Trophoblast cell (in vitro differentiated cells and primary cell): ENCODE results near the gene NINJ2.

Experiments
- DNase-seq, 2 donors: peaks; one replicate each; pipeline ENCODE4 v3.0.0-alpha.2; 2016
- H2AFZ ChIP-seq: 2 replicates; pipeline ENCODE4 v1.6.1; 2013; ENCODE audit warnings: low read length, moderate library complexity, mild to moderate bottlenecking; ENCODE audit not compliant: insufficient read depth, poor library complexity
- H2AK5ac ChIP-seq: 2 replicates; pipeline ENCODE4 v1.6.1; 2013; ENCODE audit warnings: mild to moderate bottlenecking, low read length
- H2BK120ac ChIP-seq: 2 replicates; pipeline ENCODE4 v1.6.1; 2013; ENCODE audit warnings: low read length, mild to moderate bottlenecking, moderate library complexity; ENCODE audit not compliant: insufficient read depth, poor library complexity
- H2BK12ac ChIP-seq: 2 replicates; pipeline ENCODE4 v1.6.1; 2013; ENCODE audit warnings: mild to moderate bottlenecking, low read length, moderate library complexity
- H2BK5ac ChIP-seq: 2 replicates; pipeline ENCODE4 v1.6.1; 2013; ENCODE audit warnings: low read length, low read depth, moderate library complexity, mild to moderate bottlenecking; ENCODE audit not compliant: poor library complexity
- H3K14ac ChIP-seq: 2 replicates; pipeline ENCODE4 v1.6.1; 2013; ENCODE audit warnings: mild to moderate bottlenecking, low read length
- H3K18ac ChIP-seq: 2 replicates; pipeline ENCODE4 v1.6.1; 2013; ENCODE audit warnings: mild to moderate bottlenecking, low read length
- H3K23ac ChIP-seq: 2 replicates; pipeline ENCODE4 v1.6.1; 2013; ENCODE audit warnings: low read length
- H3K27ac ChIP-seq: 2 replicates; pipeline ENCODE4 v1.5.1; 2013; ENCODE audit warnings: low read depth, mild to moderate bottlenecking, inconsistent platforms, low read length, moderate library complexity
- H3K27me3 ChIP-seq: 2 replicates; pipeline ENCODE4 v1.6.1; 2013; ENCODE audit warnings: inconsistent platforms, mild to moderate bottlenecking, low read length, moderate library complexity; ENCODE audit not compliant: insufficient read depth
- H3K36me3 ChIP-seq, 2 experiments: 1 replicate in 1 of 2; 2 replicates in 1 of 2; pipeline ENCODE4 v1.6.1; 2013; ENCODE audit warnings: low read length in 2 of 2, mild to moderate bottlenecking in 2 of 2, moderate library complexity in 1 of 2; ENCODE audit not compliant: insufficient read depth in 2 of 2, control insufficient read depth in 1 of 2
- H3K4ac ChIP-seq: 2 replicates; pipeline ENCODE4 v1.6.1; 2013; ENCODE audit warnings: low read depth, mild to moderate bottlenecking, low read length, moderate library complexity
- H3K4me1 ChIP-seq, 2 experiments: 1 replicate in 1 of 2; 2 replicates in 1 of 2; pipeline ENCODE4 v1.6.1; 2013; ENCODE audit warnings: low read length in 2 of 2, mild to moderate bottlenecking in 2 of 2, moderate library complexity in 1 of 2; ENCODE audit not compliant: insufficient read depth in 2 of 2, control insufficient read depth in 1 of 2
- H3K4me2 ChIP-seq: 2 replicates; pipeline ENCODE4 v1.6.1; 2013; ENCODE audit warnings: inconsistent platforms, mild to moderate bottlenecking, low read length, moderate library complexity
- H3K4me3 ChIP-seq: 2 replicates; pipeline ENCODE4 v1.5.1; 2013; ENCODE audit warnings: mild to moderate bottlenecking, low read depth, low read length, inconsistent platforms
- H3K79me1 ChIP-seq: one replicate; pipeline ENCODE4 v1.6.1; 2013; ENCODE audit warnings: low read length
- H3K79me2 ChIP-seq: 2 replicates; pipeline ENCODE4 v1.6.1; 2013; ENCODE audit warnings: low read length, mild to moderate bottlenecking; ENCODE audit not compliant: control insufficient read depth, insufficient read depth, poor library complexity
- H3K9ac ChIP-seq: 2 replicates; pipeline ENCODE4 v1.6.1; 2013; ENCODE audit warnings: mild to moderate bottlenecking, low read length
- H3K9me3 ChIP-seq: 2 replicates; pipeline ENCODE4 v1.6.1; 2013; ENCODE audit warnings: low read depth, mild to moderate bottlenecking, control low read depth, inconsistent platforms, low read length; ENCODE audit not compliant: insufficient read depth
- H4K12ac ChIP-seq: 2 replicates; pipeline ENCODE4 v1.6.1; 2013; ENCODE audit warnings: low read depth, mild to moderate bottlenecking, low read length, moderate library complexity
- H4K8ac ChIP-seq: 2 replicates; pipeline ENCODE4 v1.6.1; 2013; ENCODE audit warnings: low read depth, mild to moderate bottlenecking, low read length, moderate library complexity
- H4K91ac ChIP-seq: one replicate; pipeline ENCODE4 v1.6.1; 2013; ENCODE audit warnings: low read depth, mild to moderate bottlenecking, low read length, moderate library complexity
- WGBS: extraction: QIAGEN DNeasy Blood & Tissue Kit; methylation state at CpG from one replicate; pipeline ENCODE4 v1.1.7; 2013; ENCODE audit warnings: missing lambda C conversion rate; ENCODE audit not compliant: insufficient read length, insufficient coverage; ENCODE audit errors: extremely low coverage; 5-methylcytosine and 5-hydroxymethylcytosine counted together

Gene NINJ2

DNA sequence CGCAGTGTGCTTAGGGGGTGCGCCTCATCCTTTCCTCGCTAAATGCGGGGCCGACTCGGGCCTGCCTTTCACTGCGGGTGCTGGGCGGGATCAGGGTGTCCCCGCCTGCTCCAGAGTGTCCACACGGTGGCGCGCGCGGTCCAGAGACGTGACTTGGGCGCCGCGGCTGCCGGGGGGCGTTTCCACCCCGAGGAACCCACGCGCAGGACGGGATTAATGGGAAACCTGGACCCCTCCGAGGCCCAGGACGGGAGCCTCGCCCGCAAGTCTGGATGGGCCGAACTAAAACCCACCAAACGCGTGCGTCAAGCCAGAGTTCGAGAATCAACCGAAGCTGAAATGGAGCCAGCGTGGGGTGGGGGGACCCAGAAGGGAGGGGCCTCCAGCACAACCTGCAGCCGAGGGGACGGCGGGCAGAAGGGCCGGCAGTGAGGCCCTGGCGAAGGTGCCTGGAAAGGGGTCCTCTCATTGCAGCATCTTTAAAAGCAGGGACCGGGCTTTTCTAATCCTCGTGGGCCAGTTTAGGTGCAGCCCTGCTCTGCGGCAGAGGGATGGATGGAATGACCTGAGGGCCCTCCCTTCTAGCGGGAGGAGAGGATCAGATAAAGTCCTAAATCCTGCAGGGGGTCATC is 93.3 kb downstream of the NINJ2 start:
- Histone ChIP-seq H3K27me3 (no peaks in the 10 kb centered on the region), H3K9ac (peak overlapping the region; percentile 6), H2AFZ (peak overlapping the region; percentile 77), H3K79me2 (no peaks in the 10 kb centered on the region), H2BK5ac (peak overlapping the region; percentile 70), H2BK120ac (peak overlapping the region; percentile 84), H3K14ac (peak overlapping the region; percentile 32), H3K36me3 (no peaks in the 10 kb centered on the region), H3K4me2 (peak overlapping the region; percentile 97), H3K4me1 (peaks cover 14 to 15% of the 10 kb centered on the region in 2 experiments), H3K27ac (peak overlapping the region; percentile 77), H2AK5ac (no peak overlapping the region), H3K4ac (peak overlapping the region; percentile 20), H4K8ac (peak overlapping the region; percentile 79), H3K79me1 (peaks cover 17% of the 10 kb centered on the region), H3K4me3 (peak overlapping the region; percentile 70), H3K23ac (no peak overlapping the region), H3K18ac (peak overlapping the region; percentile 66), H2BK12ac (peak overlapping the region; percentile 74), H4K91ac (peak overlapping the region; percentile 58), H4K12ac (peak overlapping the region; percentile 78), H3K9me3 (peaks cover 2% of the 10 kb centered on the region)
- peak; percentile 72 to 89 for DNase-seq
- WGBS, result no CpG with 5 or more reads among the region's 44 CpGs

DNA sequence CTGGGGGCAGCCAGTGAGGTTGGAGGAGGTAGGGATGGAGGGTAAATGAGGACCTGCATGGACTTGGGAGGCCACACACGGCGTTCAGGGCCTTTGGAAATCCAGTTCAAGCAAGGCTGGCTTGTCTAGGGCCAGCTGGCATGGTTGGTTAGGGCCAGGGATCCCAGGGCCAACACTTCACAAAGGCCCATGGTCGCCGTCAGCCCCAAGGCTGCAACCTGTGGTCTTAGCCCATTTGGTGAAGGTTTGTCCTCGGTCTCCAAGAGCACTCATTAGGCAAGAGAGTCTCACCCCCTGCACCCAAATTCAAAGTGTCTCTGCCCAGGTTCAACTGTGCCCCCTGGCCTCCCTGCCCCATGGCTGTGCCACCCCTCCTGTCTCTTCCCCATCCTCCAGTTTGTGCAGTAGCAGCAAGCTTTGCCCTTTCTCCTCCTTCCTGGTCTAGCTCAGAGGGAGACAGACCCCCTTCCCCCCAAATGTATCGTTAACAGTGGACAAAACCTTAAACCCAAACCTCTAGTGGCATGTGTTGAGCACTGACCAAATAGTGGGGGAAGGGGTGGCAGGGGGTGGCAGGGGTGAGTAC is 94.1 kb downstream of the NINJ2 start:
- Histone ChIP-seq H2BK120ac (no peak overlapping the region), H3K4me1 (peaks cover 14 to 15% of the 10 kb centered on the region in 2 experiments), H3K9ac (no peak overlapping the region), H3K79me2 (no peaks in the 10 kb centered on the region), H4K12ac (no peak overlapping the region), H3K36me3 (no peaks in the 10 kb centered on the region), H3K23ac (no peak overlapping the region), H3K27me3 (no peaks in the 10 kb centered on the region), H3K18ac (no peak overlapping the region), H2BK5ac (no peak overlapping the region), H3K4me2 (peak overlapping the region; percentile 97), H3K79me1 (peaks cover 17% of the 10 kb centered on the region), H3K4ac (no peak overlapping the region), H2BK12ac (no peak overlapping the region), H4K91ac (no peak overlapping the region), H4K8ac (peak overlapping the region; percentile 24), H3K4me3 (no peak overlapping the region), H3K14ac (no peak overlapping the region), H3K27ac (no peak overlapping the region), H3K9me3 (peaks cover 2% of the 10 kb centered on the region), H2AK5ac (no peak overlapping the region), H2AFZ (no peak overlapping the region)
- WGBS, result no CpG with 5 or more reads among the region's 6 CpGs
- DNase-seq, result no peak

DNA sequence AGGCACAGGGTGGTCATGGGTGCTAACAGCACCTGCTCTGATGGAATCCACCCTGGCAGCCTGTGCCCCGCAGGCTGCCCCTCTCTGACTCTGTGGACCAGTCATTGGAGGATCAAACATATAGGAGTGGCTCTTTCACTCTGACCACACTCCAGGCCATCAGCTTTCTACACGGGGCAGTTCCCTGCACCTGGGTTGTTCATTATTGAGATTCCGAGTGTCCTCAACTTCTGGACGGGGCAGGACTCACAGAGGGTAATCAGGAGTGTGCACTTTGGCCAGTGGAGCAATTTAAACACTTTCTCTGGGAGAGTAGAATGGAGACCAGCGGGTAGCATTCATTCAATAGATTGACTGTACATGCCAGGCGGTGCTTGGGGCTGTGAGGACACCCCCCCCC is 94.8 kb downstream of the NINJ2 start:
- no peak overlapping the region for H3K18ac ChIP-seq
- no peak overlapping the region for H2BK120ac ChIP-seq

DNA sequence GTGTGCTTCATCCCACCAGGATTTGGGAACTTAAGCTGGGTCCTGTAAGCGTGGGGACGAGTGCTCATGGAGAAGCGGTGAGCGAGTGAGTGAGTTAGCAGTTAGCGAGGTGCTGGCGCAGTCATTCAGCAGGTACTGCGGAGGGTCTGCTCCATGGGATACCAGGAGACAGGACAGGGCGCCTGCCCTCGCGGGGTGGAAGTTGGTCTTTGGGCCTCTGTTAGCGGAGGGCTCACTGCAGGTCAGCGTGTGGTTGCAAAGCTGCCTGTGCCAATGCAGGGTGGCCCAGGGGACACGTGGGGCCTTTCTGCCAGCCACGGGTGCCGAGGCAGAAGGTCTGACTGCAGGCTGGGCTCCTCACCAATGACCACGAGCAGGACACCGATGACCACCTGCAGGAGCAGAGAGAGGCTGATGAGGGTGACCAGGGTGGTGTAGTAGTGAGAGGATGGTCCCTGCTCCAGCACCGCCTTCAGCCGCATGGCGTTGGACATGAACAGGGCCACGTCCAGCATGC is 97.6 kb downstream of the NINJ2 start:
- no peak overlapping the region for H2BK120ac ChIP-seq
- peaks cover 0 to under 1% of the 10 kb centered on the region in 2 experiments for H3K4me1 ChIP-seq
- no peak overlapping the region for H2BK5ac ChIP-seq
- no peak overlapping the region for H3K4ac ChIP-seq
- no peak overlapping the region for H4K12ac ChIP-seq
- H3K27me3 ChIP-seq, result no peaks in the 10 kb centered on the region
- H3K18ac ChIP-seq, result no peak overlapping the region
- no peak overlapping the region for H3K27ac ChIP-seq
- H3K4me3 ChIP-seq, result peak overlapping the region; percentile 8
- no peak overlapping the region for H3K23ac ChIP-seq
- no peak for DNase-seq
- no peak overlapping the region for H2AK5ac ChIP-seq
- H3K14ac ChIP-seq, result no peak overlapping the region
- H3K36me3 ChIP-seq, result no peaks in the 10 kb centered on the region
- no peak overlapping the region for H2BK12ac ChIP-seq
- H3K4me2 ChIP-seq, result no peak overlapping the region
- H3K79me1 ChIP-seq, result peaks cover 8% of the 10 kb centered on the region
- H2AFZ ChIP-seq, result no peak overlapping the region
- H4K91ac ChIP-seq, result no peak overlapping the region
- H3K9ac ChIP-seq, result no peak overlapping the region
- H3K9me3 ChIP-seq, result peaks cover 2% of the 10 kb centered on the region
- no peaks in the 10 kb centered on the region for H3K79me2 ChIP-seq
- H4K8ac ChIP-seq, result no peak overlapping the region
- WGBS, result no CpG with 5 or more reads among the region's 21 CpGs

More for the DNA sequence above, 94.8 kb downstream of the NINJ2 start:
- Histone ChIP-seq H3K4me1 (peaks cover 14 to 15% of the 10 kb centered on the region in 2 experiments), H2AK5ac (no peak overlapping the region), H3K4me2 (no peak overlapping the region), H3K4me3 (no peak overlapping the region), H3K14ac (no peak overlapping the region), H3K9me3 (peaks cover 2% of the 10 kb centered on the region), H3K23ac (no peak overlapping the region), H3K27ac (no peak overlapping the region), H3K79me1 (peaks cover 17% of the 10 kb centered on the region), H2BK5ac (no peak overlapping the region), H4K91ac (no peak overlapping the region), H3K36me3 (no peaks in the 10 kb centered on the region), H3K4ac (no peak overlapping the region), H2AFZ (no peak overlapping the region), H3K79me2 (no peaks in the 10 kb centered on the region), H3K9ac (no peak overlapping the region), H2BK12ac (no peak overlapping the region), H3K27me3 (no peaks in the 10 kb centered on the region), H4K8ac (no peak overlapping the region), H4K12ac (no peak overlapping the region)
- DNase-seq, result no peak
- WGBS, result no CpG with 5 or more reads among the region's 6 CpGs
